HTERT RPE-1 (cell line): ENCODE data around the gene FOXK1.

Experiments
- in situ Hi-C: fragments of 300-500 bp; cut with MboI; formaldehyde crosslinking; loops from 4 replicates; pipeline ENCODE4 v1.14.3; 2020; ENCODE audit warnings: low sequenced_read_pairs

FOXK1 gene

GRCh38 chr7:4815609-4816418, 133.7 kb downstream of the FOXK1 start:
- in situ Hi-C loops, result no loop called here

GRCh38 chr7:4816419-4817080, 134.5 kb downstream of the FOXK1 start:
- in situ Hi-C loops, result no loop called here

- in situ Hi-C loops, result no loop called here
Measured at GRCh38 chr7:4817178-4817901, 135.2 kb downstream of the FOXK1 start.

GRCh38 chr7:4818000-4818794, 136.1 kb downstream of the FOXK1 start:
- in situ Hi-C loops, result no loop called here

- in situ Hi-C loops, result no loop called here
Measured at GRCh38 chr7:4819560-4820404, 137.7 kb downstream of the FOXK1 start.

GRCh38 chr7:4820405-4820966, 138.4 kb downstream of the FOXK1 start:
- in situ Hi-C loops, result no loop called here
